Measurements from ENCODE around the gene ACOXL. TPM values are rescaled to one million over a fixed set of nuclear protein-coding genes. Genes with fewer than 3 reads are reported as not detected.

ACOXL gene
- total and polyA plus RNA-seq, 12 donors, result 0.05 to 0.19 (median 0.12) TPM; not detected in 8

DNA sequence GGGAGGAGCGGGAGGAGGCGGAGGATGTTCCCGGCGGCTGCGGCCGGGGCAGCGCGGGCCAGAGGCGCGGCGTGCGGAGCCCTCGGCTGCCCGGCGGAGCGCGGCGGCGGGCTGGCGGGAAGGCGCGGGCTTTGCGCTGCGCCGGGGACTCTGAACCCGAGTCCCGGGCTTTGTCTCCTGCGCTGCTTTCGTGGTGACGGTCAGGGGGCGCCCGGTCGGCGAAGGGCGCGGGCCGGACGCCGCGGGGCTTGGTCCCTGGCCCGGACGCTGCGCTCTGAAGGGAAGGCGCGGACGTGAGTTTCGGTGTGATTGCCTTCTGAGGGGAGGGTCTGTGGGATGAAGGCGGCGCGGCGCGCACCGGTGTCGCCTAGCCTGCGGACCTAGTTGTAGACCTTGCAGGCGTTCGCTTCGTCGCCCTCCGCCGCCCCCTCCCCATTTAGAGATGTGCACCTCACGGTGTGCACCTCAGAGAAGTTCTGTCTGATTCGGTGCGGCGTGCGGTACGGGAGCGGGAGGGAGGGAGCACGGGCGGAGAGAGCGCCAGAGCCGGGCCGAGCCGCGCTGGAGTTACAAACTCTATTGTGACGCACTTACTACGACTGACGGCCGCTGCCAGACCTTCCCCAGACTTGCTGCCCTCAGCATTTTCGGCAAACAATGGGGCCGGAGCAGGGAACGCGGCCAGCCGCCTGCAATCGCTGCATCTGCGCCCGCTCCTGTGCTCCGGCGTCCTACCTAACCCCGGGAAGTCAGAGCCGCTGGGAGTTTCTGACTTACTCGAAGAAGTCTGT is 390.5 kb downstream of the ACOXL start:
- no peaks in the 10 kb centered on the region for H3K9me3 ChIP-seq (replicated peaks in 1 of 3)
- TF ChIP-seq, protein P1, sequence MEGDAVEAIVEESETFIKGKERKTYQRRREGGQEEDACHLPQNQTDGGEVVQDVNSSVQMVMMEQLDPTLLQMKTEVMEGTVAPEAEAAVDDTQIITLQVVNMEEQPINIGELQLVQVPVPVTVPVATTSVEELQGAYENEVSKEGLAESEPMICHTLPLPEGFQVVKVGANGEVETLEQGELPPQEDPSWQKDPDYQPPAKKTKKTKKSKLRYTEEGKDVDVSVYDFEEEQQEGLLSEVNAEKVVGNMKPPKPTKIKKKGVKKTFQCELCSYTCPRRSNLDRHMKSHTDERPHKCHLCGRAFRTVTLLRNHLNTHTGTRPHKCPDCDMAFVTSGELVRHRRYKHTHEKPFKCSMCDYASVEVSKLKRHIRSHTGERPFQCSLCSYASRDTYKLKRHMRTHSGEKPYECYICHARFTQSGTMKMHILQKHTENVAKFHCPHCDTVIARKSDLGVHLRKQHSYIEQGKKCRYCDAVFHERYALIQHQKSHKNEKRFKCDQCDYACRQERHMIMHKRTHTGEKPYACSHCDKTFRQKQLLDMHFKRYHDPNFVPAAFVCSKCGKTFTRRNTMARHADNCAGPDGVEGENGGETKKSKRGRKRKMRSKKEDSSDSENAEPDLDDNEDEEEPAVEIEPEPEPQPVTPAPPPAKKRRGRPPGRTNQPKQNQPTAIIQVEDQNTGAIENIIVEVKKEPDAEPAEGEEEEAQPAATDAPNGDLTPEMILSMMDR (IDR thresholded peaks at IDR 0.05), result no peak
- TF ChIP-seq POLR2A (IDR thresholded peaks at IDR 0.05), result peak; percentile 32 to 91
- H3K4me3 ChIP-seq, result peak overlapping the region; percentile 27 to 65 (median 54)
- intact Hi-C loops (cut with DNase I), result no loop called here
- H3K4me1 ChIP-seq (replicated peaks in 1 of 2), result peaks cover 5 to 29% of the 10 kb centered on the region in 2 donors
- H3K36me3 ChIP-seq (replicated peaks in 1 of 2), result peaks cover 0 to 11% of the 10 kb centered on the region in 2 donors
- DNase-seq, result peak; percentile 84 to 95 (median 91)
- peak overlapping the region; percentile 66 to 99 (median 93) for H3K27ac ChIP-seq
- 0 to 1% (median 0%) methylated on average over 7 to 92 of the region's 92 CpGs for WGBS, 4 donors
- H3K27me3 ChIP-seq, result no peaks in the 10 kb centered on the region

DNA sequence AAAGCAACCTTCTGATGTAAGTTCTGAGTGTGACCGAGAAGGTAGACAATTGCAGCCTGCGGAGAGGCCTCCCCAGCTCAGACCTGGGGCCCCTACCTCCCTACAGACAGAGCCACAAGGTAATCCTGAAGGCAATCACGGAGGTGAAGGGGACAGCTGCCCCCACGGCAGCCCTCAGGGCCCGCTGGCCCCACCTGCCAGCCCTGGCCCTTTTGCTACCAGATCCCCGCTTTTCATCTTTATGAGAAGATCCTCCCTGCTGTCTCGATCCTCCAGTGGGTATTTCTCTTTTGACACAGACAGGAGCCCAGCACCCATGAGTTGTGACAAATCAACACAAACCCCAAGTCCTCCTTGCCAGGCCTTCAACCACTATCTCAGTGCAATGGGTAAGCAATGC is 391.4 kb downstream of the ACOXL start:
- intact Hi-C loops (cut with DNase I), result no loop called here
- Histone ChIP-seq H3K4me3 (no peak overlapping the region), H3K4me1 (replicated peaks in 1 of 2) (peaks cover 5 to 26% of the 10 kb centered on the region in 2 donors), H3K27ac (no peak overlapping the region), H3K36me3 (replicated peaks in 1 of 2) (peaks cover 0 to 11% of the 10 kb centered on the region in 2 donors), H3K27me3 (no peaks in the 10 kb centered on the region), H3K9me3 (replicated peaks in 1 of 3) (no peaks in the 10 kb centered on the region)
- DNase-seq, result no peak
- no peak for TF ChIP-seq POLR2A (IDR thresholded peaks at IDR 0.05)
- TF ChIP-seq, protein P1 (IDR thresholded peaks at IDR 0.05), result no peak
- WGBS, 4 donors, result 89 to 99% (median 90%) methylated on average over 5 to 7 of the region's 7 CpGs

DNA sequence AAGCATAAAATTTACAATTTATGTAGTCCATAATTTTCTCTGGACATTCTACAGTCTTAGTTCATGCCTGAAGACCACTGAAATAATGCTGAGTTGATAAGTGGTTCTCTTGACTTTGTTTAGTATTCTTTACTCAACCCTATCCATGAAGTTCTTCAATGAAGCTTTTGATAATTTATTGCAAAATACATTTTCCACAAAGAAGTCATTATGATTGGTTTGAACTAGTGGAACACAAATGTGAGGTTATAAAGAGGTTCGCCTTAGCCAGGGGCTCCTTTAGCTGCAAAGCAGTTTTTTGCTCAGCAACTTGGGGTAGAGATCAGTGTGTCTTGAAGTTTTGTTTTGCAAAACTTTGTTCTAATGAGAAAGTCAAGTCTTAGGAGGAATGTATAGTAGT is 394.2 kb downstream of the ACOXL start:
- DNase-seq, result no peak
- Histone ChIP-seq H3K27ac (no peak overlapping the region), H3K27me3 (no peaks in the 10 kb centered on the region), H3K4me3 (no peak overlapping the region), H3K9me3 (replicated peaks in 1 of 3) (no peaks in the 10 kb centered on the region), H3K36me3 (replicated peaks in 1 of 2) (peaks cover 0 to 11% of the 10 kb centered on the region in 2 donors), H3K4me1 (replicated peaks in 1 of 2) (peaks cover 0 to 19% of the 10 kb centered on the region in 2 donors)
- TF ChIP-seq, protein P1 (IDR thresholded peaks at IDR 0.05), result no peak
- no peak for TF ChIP-seq POLR2A (IDR thresholded peaks at IDR 0.05)
- intact Hi-C loops (cut with DNase I), result no loop called here
- WGBS, 4 donors, result 82 to 97% (median 93%) methylated on average over 1 of the region's 1 CpG

DNA sequence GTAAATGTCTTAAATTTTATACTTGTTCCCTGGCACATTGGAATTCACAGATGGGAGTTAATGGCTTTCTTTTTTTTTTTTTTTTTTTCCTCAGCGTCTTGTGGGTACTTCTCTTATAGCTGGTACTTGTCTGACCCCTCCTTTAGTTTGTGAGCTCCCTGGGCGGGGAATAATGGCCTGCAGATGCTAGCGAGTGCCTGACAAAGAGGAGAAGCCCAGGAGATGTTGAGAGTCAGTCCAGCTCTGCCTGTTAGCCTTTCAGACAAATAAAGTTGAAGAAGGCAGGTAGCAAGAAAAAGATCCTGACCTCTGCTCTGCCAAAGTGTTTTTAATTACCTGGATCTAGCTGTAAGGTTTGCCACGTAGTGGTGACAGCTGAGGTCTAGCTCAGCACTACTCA is 395.0 kb downstream of the ACOXL start:
- TF ChIP-seq, protein P1 (IDR thresholded peaks at IDR 0.05), result no peak
- no peak for TF ChIP-seq POLR2A (IDR thresholded peaks at IDR 0.05)
- DNase-seq, result no peak
- Histone ChIP-seq H3K4me3 (no peak overlapping the region), H3K27me3 (no peaks in the 10 kb centered on the region), H3K4me1 (replicated peaks in 1 of 2) (peaks cover 0 to 14% of the 10 kb centered on the region in 2 donors), H3K27ac (no peak overlapping the region), H3K9me3 (replicated peaks in 1 of 3) (no peaks in the 10 kb centered on the region), H3K36me3 (replicated peaks in 1 of 2) (peaks cover 0 to 11% of the 10 kb centered on the region in 2 donors)
- WGBS, 4 donors, result 84 to 96% (median 94%) methylated on average over 4 of the region's 4 CpGs
- intact Hi-C loops (cut with DNase I), result no loop called here
